Measurements from ENCODE around the gene TUT1.
"Not testable (repeated sequence)": the region's sequence is repeated elsewhere in the genome, so short reads cannot be mapped to it uniquely, and the experiment has no call there.

TUT1 gene

GRCh38 chr11:62559204-62559603, 32.1 kb downstream of the TUT1 start:
- no peak for DNase-seq

- DNase-seq, result no peak
Measured at GRCh38 chr11:62558669-62559068, 32.7 kb downstream of the TUT1 start.

- DNase-seq, result no peak
Measured at GRCh38 chr11:62556875-62557631, 34.3 kb downstream of the TUT1 start.

- DNase-seq, result peak in 42 of 56 donors; percentile 13 to 82 (median 60)
Measured at GRCh38 chr11:62556108-62556874, 35.0 kb downstream of the TUT1 start.

- DNase-seq, result peak in 2 of 56 donors; percentile 10 to 28
Measured at GRCh38 chr11:62555464-62556107, 35.7 kb downstream of the TUT1 start.

GRCh38 chr11:62554387-62555167, 36.7 kb downstream of the TUT1 start:
- no peak for DNase-seq

GRCh38 chr11:62553839-62554361, 37.4 kb downstream of the TUT1 start:
- no peak for DNase-seq

- DNase-seq, result peak in 17 of 56 donors; percentile 21 to 63 (median 39)
Measured at GRCh38 chr11:62553080-62553838, 38.1 kb downstream of the TUT1 start.

- DNase-seq, result no peak
Measured at GRCh38 chr11:62552485-62553079, 38.7 kb downstream of the TUT1 start.

- DNase-seq, result not testable (repeated sequence)
Measured at GRCh38 chr11:62550478-62550877, 40.8 kb downstream of the TUT1 start.

GRCh38 chr11:62548545-62549335, 42.6 kb downstream of the TUT1 start:
- no peak for DNase-seq

GRCh38 chr11:62547691-62548281, 43.5 kb downstream of the TUT1 start:
- no peak for DNase-seq

- DNase-seq, result peak in 1 of 56 donors; percentile 46
Measured at GRCh38 chr11:62546929-62547625, 44.2 kb downstream of the TUT1 start.

GRCh38 chr11:62546244-62546928, 44.9 kb downstream of the TUT1 start, which contains the start of gene AHNAK:
TSS of gene AHNAK (minus strand) at chr11:62546806. CDS start at chr11:62536098, 10,708 bp downstream.
- peak in 12 of 56 donors; percentile 10 to 56 (median 42) for DNase-seq

- DNase-seq, result peak in 24 of 56 donors; percentile 11 to 73 (median 46)
Measured at GRCh38 chr11:62545437-62546243, 45.7 kb downstream of the TUT1 start.

Measured in amygdala (tissue), 56 donors.